ENCODE results near the gene KCNJ18.
"Not testable (repeated sequence)": the region's sequence is repeated elsewhere in the genome, so short reads cannot be mapped to it uniquely, and the experiment has no call there.

DNA sequence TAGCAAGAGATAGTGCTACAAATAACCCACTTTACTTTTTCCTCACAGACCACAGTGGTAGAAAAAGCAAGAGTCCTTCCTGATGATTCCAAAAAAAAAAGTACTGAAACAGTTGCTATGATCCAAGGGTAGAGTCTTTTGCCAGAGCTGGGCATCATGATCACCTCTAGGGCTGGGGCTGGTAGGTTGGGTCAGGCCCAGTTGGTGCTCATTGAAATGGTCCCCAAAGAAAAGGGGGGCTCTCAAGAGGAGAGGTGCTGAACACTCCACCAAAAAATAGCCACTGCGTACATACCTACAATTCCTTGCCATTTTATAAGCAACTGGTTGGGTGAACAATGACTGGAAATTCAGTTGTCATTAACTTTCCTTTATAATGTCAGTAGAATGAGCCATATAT is 30.9 kb upstream of the KCNJ18 start:
- TF ChIP-seq, protein P1, sequence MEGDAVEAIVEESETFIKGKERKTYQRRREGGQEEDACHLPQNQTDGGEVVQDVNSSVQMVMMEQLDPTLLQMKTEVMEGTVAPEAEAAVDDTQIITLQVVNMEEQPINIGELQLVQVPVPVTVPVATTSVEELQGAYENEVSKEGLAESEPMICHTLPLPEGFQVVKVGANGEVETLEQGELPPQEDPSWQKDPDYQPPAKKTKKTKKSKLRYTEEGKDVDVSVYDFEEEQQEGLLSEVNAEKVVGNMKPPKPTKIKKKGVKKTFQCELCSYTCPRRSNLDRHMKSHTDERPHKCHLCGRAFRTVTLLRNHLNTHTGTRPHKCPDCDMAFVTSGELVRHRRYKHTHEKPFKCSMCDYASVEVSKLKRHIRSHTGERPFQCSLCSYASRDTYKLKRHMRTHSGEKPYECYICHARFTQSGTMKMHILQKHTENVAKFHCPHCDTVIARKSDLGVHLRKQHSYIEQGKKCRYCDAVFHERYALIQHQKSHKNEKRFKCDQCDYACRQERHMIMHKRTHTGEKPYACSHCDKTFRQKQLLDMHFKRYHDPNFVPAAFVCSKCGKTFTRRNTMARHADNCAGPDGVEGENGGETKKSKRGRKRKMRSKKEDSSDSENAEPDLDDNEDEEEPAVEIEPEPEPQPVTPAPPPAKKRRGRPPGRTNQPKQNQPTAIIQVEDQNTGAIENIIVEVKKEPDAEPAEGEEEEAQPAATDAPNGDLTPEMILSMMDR (IDR thresholded peaks at IDR 0.05; ENCODE audit: borderline replicate concordance, extremely low read depth, low read length, poor library complexity, severe bottlenecking) = not testable (repeated sequence)
- TF ChIP-seq EZH2 (IDR thresholded peaks at IDR 0.05; ENCODE audit: borderline replicate concordance, low read depth, low read length, severe bottlenecking) = not testable (repeated sequence)
